Stimulated activated memory B cell treated with anti-CD40 and anti-IgM and Interleukin-4, amounts not matched to agents 10 μg/mL and 1 μg/mL and 100 μg/mL, for 72 hours (primary cell): Measurements from ENCODE around the gene SCNN1B.
A peak's percentile ranks its signal among the peaks of the same experiment; 100 is the strongest.
"Not testable (repeated sequence)": the region's sequence is repeated elsewhere in the genome, so short reads cannot be mapped to it uniquely, and the experiment has no call there.

Source experiments
- ATAC-seq: fragments of 150-1000 bp; cut with Tn5 transposase; 2 replicates; pipeline ENCODE4 v1.10.0; 2021
- H3K27ac Mint-ChIP-seq: one replicate; pipeline ENCODE4 v1.8.0; 2022; ENCODE audit warnings: mild to moderate bottlenecking, mixed read lengths
- H3K27me3 Mint-ChIP-seq: one replicate; pipeline ENCODE4 v1.8.0; 2022; ENCODE audit warnings: mixed read lengths
- H3K36me3 Mint-ChIP-seq: one replicate; pipeline ENCODE4 v1.8.0; 2022; ENCODE audit warnings: mixed read lengths
- H3K4me1 Mint-ChIP-seq: one replicate; pipeline ENCODE4 v1.8.0; 2022; ENCODE audit warnings: mixed read lengths
- H3K4me3 Mint-ChIP-seq: one replicate; pipeline ENCODE4 v1.8.0; 2022; ENCODE audit warnings: mild to moderate bottlenecking, moderate library complexity, mixed read lengths
- H3K9me3 Mint-ChIP-seq: one replicate; pipeline ENCODE4 v1.8.0; 2022; ENCODE audit warnings: mixed read lengths

Gene SCNN1B

DNA sequence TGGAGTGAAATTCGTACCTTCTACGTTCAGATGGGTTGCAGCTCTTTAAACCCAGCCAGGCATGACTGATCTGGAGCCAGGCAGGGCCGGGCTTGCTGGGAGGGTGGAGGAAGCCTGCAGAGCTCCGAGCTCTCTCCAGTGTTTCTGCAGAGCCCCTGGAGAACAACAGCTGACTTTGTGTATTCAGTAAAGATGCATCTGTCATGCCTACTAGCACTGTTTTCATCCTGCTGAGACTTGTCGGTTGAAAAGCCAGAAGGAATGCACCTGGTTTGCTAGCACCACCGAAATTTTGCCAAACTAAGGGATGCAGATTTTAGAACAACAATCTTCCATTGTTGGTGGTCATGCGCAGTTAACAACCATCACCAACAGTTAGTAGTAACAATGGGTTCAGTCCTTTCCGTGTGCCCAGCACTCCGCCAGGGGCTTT is 22.4 kb upstream of the SCNN1B start:
- H3K4me3 Mint-ChIP-seq: no peak overlapping the region
- no peaks in the 10 kb centered on the region for H3K36me3 Mint-ChIP-seq
- no peaks in the 10 kb centered on the region for H3K9me3 Mint-ChIP-seq
- H3K4me1 Mint-ChIP-seq: no peaks in the 10 kb centered on the region
- no peak for ATAC-seq
- H3K27ac Mint-ChIP-seq: no peak overlapping the region
- peaks cover 63% of the 10 kb centered on the region for H3K27me3 Mint-ChIP-seq

DNA sequence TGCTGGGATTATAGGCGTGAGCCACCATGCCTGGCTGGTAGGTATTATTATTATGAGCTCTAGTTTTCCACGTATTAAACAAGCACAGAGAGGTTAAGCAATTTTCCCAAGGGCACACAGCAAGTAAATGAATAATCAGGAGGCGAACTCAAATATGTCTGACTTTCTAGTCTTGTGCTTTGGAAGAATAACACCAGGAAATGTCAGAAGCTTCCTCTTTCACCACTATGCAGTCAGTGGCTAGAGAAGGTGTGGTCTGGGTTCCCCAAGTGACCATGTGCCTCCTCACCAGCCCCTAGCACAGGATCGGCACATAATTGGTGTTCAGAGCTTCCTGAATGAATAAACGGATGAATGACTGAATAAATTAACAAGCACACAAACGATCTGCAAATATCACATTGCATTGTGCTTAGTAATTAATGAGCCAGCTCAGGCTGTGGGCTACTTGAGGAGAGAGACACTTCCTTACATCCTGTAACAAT is 21.6 kb upstream of the SCNN1B start:
- H3K27ac Mint-ChIP-seq: no peak overlapping the region
- peaks cover 55% of the 10 kb centered on the region for H3K27me3 Mint-ChIP-seq
- H3K4me3 Mint-ChIP-seq: no peak overlapping the region
- H3K4me1 Mint-ChIP-seq: no peaks in the 10 kb centered on the region
- no peaks in the 10 kb centered on the region for H3K36me3 Mint-ChIP-seq
- no peak for ATAC-seq
- H3K9me3 Mint-ChIP-seq: no peaks in the 10 kb centered on the region

DNA sequence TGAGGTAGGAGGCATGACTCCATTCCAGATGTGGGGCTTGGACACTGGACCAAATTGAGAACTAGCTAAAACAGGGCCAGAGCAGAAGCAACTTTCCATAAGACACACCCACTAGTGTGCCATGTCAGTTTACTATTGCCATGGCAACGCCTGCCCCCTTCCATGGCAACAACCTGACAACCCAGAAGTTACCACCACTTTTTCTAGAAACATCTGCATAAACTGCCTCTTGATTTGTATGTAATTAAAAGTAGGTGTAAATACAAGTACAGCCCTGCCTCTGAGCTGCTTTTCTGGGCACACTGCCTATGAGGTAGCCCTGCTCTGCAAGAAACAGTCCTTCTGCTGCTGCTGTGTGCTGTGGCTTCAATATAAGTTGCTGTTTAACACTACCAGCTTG is 19.5 kb upstream of the SCNN1B start:
- no peak for ATAC-seq
- Mint-ChIP-seq H3K4me3 (no peak overlapping the region), H3K27me3 (peaks cover 46% of the 10 kb centered on the region), H3K36me3 (no peaks in the 10 kb centered on the region), H3K4me1 (no peaks in the 10 kb centered on the region), H3K9me3 (no peaks in the 10 kb centered on the region), H3K27ac (no peak overlapping the region)

DNA sequence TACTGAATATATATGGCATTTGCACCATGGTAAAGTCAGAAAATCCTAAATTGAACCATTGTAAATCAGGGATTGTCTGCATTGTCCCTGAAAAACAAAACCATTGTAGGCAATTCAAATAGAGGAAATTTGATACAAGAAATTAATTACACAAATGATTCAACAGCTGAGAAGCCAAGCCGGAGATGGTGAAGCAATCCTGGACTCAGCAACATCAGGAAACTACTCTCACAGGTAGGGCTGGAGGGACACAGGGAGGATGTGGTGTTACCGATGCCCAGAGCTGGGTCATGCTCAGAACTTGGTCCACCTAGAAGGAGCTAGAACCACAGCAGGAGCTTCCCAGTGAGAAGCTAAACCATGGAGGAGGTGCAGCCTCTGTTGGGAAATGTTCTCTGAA is 18.5 kb upstream of the SCNN1B start:
- Mint-ChIP-seq H3K9me3 (peaks cover 1% of the 10 kb centered on the region), H3K27ac (no peak overlapping the region), H3K4me3 (no peak overlapping the region), H3K27me3 (peaks cover 36% of the 10 kb centered on the region), H3K36me3 (no peaks in the 10 kb centered on the region), H3K4me1 (no peaks in the 10 kb centered on the region)
- no peak for ATAC-seq

DNA sequence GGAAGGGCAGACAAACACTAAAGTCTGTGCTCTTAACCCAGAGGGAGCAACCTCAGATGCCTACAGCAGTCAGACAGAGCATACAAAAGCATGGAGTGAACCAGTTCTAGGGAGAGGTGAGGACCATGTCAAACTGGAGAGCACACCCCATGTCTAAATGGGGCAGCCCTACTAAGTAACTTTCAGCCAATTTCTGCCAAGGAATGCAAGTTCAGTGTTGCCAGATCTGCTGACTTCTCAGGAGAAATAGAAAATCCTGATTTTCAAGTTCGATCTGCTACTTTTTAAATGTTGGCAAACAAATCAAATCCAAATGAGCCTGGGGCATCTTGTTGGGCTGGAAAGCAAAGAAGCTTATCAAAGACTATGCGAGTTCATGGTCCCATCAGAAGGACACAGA is 17.5 kb upstream of the SCNN1B start:
- peaks cover 2% of the 10 kb centered on the region for H3K9me3 Mint-ChIP-seq
- H3K4me1 Mint-ChIP-seq: no peaks in the 10 kb centered on the region
- no peak overlapping the region for H3K27ac Mint-ChIP-seq
- no peak overlapping the region for H3K4me3 Mint-ChIP-seq
- H3K27me3 Mint-ChIP-seq: peaks cover 26% of the 10 kb centered on the region
- no peaks in the 10 kb centered on the region for H3K36me3 Mint-ChIP-seq
- ATAC-seq: no peak

DNA sequence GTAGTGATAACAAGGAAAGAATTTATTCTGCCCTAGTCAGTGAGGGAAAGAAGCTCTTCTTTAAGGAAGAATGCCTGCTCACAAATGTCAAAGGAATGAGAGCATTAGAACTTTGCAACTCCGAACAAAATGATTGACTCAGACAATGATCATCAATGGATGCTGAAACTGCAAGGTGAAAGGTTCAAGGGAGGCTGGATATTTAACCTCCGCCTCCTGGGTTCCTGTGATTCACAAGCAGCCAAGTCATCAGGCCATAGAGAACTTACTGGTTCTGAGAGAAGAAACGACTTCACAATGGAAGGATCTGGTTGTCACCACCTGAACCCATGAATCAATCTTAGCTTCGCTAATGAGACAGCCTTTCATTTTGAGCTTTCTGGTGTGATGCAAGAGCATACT is 16.0 kb upstream of the SCNN1B start:
- Mint-ChIP-seq H3K4me3 (no peak overlapping the region), H3K27me3 (peaks cover 15% of the 10 kb centered on the region), H3K4me1 (no peaks in the 10 kb centered on the region), H3K36me3 (no peaks in the 10 kb centered on the region), H3K27ac (no peak overlapping the region), H3K9me3 (peaks cover 2% of the 10 kb centered on the region)
- ATAC-seq: no peak

DNA sequence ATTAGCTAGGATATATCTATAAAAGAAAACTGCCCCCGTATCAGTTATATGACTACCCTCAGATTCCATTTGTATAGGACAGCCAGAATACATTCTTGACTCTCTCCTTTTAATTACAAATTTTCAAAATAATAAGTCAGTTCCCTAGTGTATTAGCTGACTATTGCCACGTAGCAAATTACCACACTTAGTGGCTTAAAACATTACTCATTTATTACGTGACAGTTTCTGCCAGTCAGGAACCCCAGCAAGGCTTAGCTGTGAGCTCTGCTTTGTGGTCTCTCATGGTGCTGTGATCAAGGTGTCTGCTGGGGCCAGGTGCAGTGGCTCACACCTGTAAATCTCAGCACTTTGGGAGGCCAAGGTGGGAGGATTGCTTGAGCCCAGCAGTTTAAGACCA is 13.9 kb upstream of the SCNN1B start:
- H3K36me3 Mint-ChIP-seq: no peaks in the 10 kb centered on the region
- H3K27ac Mint-ChIP-seq: no peak overlapping the region
- H3K27me3 Mint-ChIP-seq: peaks cover 13% of the 10 kb centered on the region
- ATAC-seq: no peak
- peaks cover 2% of the 10 kb centered on the region for H3K9me3 Mint-ChIP-seq
- H3K4me3 Mint-ChIP-seq: no peak overlapping the region
- no peaks in the 10 kb centered on the region for H3K4me1 Mint-ChIP-seq

DNA sequence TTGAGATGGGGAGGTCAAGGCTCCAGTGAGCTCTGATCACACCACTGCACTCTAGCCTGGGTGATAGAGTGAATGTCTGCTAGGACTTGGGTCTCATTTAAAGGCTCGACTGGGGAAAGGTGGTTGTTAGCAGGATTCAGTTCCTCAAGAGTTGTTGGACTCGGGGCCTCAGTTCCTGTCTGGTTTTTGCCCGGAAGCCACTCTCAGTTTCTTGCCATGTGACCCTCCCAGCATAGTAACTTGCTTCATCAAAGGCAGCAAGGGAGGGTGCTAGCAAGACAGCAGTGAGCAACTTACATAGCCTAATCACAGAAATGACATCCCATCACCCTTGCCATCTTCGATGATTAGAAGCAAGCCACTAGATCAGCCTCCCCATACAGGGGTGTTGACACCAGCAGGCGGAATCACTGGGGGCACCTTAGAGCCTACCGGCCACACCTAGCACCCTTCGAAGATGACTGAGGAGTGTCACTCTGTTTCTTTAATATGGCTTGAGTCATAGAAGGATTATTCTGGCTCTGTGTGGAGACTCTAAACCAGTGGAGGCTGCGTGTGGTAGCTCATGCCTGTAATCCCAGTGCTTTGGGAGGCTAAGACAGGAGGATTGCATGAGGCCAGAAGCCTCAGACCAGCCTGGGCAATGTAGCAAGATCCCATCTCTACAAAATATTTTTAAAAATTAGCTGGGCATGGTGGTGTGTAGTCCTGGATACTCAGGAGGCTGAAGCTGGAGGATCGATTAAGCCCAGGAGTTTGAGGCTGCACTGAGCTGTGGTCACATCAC is 13.2 kb upstream of the SCNN1B start:
- H3K36me3 Mint-ChIP-seq: no peaks in the 10 kb centered on the region
- no peaks in the 10 kb centered on the region for H3K4me1 Mint-ChIP-seq
- H3K9me3 Mint-ChIP-seq: peaks cover 2% of the 10 kb centered on the region
- no peak overlapping the region for H3K27ac Mint-ChIP-seq
- ATAC-seq: no peak
- H3K4me3 Mint-ChIP-seq: no peak overlapping the region
- peaks cover 18% of the 10 kb centered on the region for H3K27me3 Mint-ChIP-seq

DNA sequence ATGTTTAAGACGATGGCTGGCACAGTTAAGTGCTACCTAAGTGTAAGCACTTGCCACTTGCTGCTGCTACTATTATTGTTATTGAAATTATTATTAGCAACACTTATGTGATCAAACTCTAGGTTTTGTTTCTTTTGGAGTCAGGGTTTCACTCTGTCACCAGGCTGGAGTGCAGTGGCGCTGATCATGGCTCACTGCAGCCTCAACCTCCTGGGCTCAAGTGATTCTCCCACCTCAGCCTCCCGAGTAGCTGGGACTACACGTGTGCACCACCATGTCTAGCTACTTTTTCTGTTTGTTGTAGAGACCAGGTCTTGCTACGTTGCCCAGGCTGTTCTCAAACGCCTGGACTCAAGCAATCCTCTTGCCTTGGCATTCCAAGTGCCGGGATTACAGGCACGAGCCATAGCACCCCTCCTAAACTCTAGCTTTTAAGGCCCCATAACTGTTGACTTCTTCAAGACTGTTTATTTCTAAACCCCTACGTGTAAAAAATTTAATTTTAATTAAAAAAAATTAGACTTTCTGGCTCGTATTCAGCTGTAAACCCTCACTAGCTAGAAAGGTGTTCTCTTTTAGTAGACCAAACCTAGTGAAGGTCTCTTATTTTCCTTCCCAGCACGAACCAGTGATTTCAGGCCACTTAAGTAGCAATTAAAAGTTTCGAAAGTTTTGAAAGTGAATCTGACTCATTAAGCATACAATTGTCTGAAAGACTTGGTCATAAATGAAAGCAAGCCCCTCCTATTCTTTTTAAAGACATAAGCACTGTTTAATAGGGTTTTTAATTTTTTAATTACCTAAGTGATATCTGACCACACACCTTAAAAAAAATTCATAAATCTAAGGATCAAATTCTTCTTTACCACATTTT is 11.7 kb upstream of the SCNN1B start:
- no peak overlapping the region for H3K4me3 Mint-ChIP-seq
- H3K9me3 Mint-ChIP-seq: peaks cover 2% of the 10 kb centered on the region
- no peaks in the 10 kb centered on the region for H3K4me1 Mint-ChIP-seq
- H3K27me3 Mint-ChIP-seq: peaks cover 33% of the 10 kb centered on the region
- no peaks in the 10 kb centered on the region for H3K36me3 Mint-ChIP-seq
- no peak for ATAC-seq
- H3K27ac Mint-ChIP-seq: no peak overlapping the region

DNA sequence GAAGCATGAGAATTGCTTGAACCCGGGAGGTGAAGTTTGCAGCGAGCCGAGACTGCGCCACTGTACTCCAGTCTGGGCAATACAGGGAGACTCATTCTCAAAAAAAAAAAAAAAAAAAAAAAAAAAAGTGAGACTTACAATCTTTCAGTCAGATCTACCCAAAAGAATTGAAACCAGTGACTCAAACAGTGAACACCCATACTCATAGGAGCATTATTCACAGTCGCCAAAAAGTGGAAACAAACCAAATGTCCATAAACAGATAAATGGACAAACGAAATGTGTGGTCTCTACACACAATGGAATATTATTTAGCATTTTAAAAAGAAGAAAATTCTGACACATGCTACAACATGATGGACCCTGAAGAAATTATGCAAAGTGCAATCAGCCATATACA is 9.1 kb upstream of the SCNN1B start:
- no peaks in the 10 kb centered on the region for H3K4me1 Mint-ChIP-seq
- no peaks in the 10 kb centered on the region for H3K36me3 Mint-ChIP-seq
- H3K27ac Mint-ChIP-seq: no peak overlapping the region
- H3K9me3 Mint-ChIP-seq: peaks cover 2% of the 10 kb centered on the region
- H3K4me3 Mint-ChIP-seq: no peak overlapping the region
- H3K27me3 Mint-ChIP-seq: peaks cover 38% of the 10 kb centered on the region
- ATAC-seq: peak; percentile 74

DNA sequence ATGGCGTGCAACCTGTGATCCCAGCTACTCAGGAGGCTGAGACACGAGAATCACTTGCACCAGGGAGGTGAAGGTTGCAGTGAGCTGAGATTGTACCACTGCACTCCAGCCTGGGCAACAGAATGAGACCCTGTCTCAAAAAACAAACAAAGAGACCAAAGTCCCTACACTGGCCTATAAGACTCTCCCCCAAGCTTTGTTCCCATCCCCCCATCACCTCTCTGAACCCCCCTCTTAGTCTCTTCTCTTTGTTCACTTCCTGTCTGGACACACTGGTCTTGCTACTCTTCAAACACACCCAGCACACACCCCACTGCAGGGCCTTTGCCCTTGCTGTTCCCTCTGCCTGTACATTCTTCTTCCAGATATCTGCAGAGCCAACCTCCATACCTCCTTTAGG is 7.8 kb upstream of the SCNN1B start:
- Mint-ChIP-seq H3K36me3 (no peaks in the 10 kb centered on the region), H3K9me3 (no peaks in the 10 kb centered on the region), H3K27me3 (peaks cover 38% of the 10 kb centered on the region), H3K4me1 (no peaks in the 10 kb centered on the region), H3K27ac (no peak overlapping the region), H3K4me3 (no peak overlapping the region)
- ATAC-seq: no peak

DNA sequence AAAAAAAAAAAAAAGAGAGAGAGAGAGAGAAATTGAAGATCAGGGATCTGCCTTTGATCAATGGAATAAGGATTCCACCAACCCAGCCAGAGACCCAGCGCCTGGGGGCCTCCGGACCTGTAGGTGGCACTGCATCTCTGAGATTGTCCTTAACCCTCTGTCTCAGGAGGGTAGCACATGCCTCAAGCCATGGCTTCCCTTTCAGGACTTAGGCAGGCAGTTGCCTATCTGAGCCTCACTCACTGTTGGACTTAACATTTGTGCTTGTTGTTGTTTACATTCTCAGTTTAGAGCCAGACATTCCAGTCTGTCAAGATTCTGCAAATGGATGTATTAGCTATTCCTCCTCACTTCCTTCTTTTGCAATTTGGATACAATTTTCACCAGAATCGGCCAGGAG is 5.1 kb upstream of the SCNN1B start:
- no peaks in the 10 kb centered on the region for H3K36me3 Mint-ChIP-seq
- H3K4me3 Mint-ChIP-seq: no peak overlapping the region
- peaks cover 10% of the 10 kb centered on the region for H3K4me1 Mint-ChIP-seq
- no peaks in the 10 kb centered on the region for H3K9me3 Mint-ChIP-seq
- H3K27me3 Mint-ChIP-seq: peaks cover 51% of the 10 kb centered on the region
- ATAC-seq: no peak
- no peak overlapping the region for H3K27ac Mint-ChIP-seq

DNA sequence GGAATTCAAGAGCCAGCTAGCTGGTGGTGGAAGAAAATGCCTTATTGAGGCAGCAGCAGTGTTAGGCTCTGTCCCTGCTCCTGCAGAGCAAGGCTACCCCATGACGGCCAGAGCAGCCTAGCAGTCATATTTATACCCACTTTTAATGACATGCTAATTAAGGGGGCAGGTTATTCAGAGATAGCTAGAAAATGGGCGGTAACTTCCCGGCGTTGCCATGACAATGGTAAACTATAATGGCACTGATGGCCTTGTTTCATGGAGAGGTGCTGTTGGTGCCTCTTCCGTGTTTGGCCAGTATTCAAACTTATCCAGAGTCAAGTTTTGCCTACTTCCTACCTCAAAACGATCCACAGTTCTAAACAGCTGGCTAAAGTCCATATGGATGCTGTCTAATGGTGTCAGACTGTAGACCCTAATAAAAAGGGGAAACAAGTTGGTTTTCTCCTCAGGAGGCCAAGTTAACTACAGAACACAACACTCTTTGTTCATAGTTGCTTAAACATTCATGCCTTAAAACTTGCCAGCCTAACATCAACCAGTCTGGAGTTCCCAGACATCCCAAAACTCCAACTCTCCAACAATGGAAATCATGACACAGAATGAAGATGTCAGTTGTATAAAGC is 3.7 kb upstream of the SCNN1B start:
- peaks cover 57% of the 10 kb centered on the region for H3K27me3 Mint-ChIP-seq
- ATAC-seq: no peak
- no peaks in the 10 kb centered on the region for H3K36me3 Mint-ChIP-seq
- no peak overlapping the region for H3K4me3 Mint-ChIP-seq
- H3K4me1 Mint-ChIP-seq: peaks cover 11% of the 10 kb centered on the region
- no peak overlapping the region for H3K27ac Mint-ChIP-seq
- H3K9me3 Mint-ChIP-seq: no peaks in the 10 kb centered on the region

DNA sequence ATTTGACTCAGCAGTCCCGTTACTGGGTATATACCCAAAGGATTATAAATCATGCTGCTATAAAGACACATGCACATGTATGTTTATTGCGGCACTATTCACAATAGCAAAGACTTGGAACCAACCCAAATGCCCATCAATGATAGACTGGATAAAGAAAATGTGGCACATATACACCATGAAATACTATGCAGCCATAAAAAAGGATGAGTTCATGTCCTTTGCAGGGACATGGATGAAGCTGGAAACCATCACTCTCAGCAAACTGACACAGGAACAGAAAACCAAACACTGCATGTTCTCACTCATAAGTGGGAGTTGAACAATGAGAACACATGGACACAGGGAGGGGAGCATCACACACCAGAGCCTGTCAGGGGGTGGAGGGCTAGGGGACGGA is 2.3 kb upstream of the SCNN1B start:
- H3K27ac Mint-ChIP-seq, H3K36me3 Mint-ChIP-seq, ATAC-seq, H3K4me3 Mint-ChIP-seq, H3K9me3 Mint-ChIP-seq: not testable (repeated sequence)
- Mint-ChIP-seq H3K4me1 (peaks cover 11% of the 10 kb centered on the region), H3K27me3 (peaks cover 45% of the 10 kb centered on the region)

DNA sequence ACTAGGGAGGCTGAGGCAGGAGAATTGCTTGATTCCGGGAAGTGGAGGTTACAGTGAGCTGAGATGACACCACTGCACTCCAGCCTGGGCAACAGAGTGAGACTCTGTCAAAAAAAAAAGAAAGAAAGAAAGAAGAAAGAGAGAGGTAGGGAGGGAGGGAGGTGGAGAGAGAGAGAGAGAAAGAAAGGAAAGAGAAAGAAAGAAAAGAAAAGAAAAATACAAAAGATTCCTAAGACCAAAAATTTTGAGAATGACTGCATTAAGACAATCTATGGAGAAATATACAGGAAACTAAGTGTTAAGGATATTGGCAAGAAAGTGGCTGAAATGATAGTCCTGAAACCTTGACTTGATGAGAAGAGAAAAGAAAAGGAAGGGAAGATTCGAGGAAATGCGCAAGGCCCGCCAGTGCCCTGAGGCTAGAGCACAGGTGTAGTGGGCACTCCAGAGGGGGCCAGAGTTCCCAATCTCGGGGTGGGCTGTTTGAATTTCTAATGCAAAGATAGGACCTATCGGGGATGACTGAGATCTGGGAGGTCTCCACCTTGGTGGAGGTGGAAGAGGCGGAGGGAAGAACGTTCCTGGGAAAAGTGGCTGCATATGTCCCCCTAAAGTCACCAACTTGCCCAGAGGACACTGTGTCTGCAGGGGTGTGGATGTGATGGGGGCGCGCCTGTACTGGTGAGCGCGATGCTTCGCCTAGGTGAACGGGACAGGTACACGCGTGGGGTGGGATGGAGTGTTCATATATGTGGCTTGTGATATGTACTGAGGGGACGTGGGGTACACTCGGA is 654 bp upstream of the SCNN1B start:
- Mint-ChIP-seq H3K4me1 (peaks cover 11% of the 10 kb centered on the region), H3K27ac (no peak overlapping the region), H3K4me3 (peak overlapping the region; percentile 65), H3K9me3 (no peaks in the 10 kb centered on the region), H3K36me3 (no peaks in the 10 kb centered on the region), H3K27me3 (peaks cover 29% of the 10 kb centered on the region)
- no peak for ATAC-seq
